ENCODE data around the gene IFNGR2.
"Not testable (repeated sequence)": the region's sequence is repeated elsewhere in the genome, so short reads cannot be mapped to it uniquely, and the experiment has no call there.

Gene IFNGR2

DNA sequence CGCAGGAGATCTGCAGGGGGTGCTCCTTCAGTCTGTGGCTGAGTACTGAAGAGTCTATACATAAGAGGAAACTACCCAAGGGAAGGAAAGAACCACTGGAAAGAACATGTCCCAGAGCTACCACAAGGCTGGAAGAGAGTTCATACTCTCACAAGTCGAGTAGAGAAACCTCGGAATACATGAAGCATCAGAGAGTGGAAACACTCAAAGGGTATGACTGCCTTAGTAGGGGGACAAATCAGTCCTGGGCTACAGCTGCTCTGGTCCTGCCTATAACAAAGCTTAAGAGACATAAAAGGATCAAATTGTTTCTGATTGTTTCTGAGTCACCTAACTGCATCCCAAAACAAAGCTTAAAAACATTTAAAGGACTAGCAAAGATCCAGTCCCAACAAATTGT lies 49.1 kb downstream of the IFNGR2 start:
- H3K4me3 ChIP-seq (ENCODE audit: low read depth, low read length), result no peak overlapping the region
- TF ChIP-seq, protein P1, sequence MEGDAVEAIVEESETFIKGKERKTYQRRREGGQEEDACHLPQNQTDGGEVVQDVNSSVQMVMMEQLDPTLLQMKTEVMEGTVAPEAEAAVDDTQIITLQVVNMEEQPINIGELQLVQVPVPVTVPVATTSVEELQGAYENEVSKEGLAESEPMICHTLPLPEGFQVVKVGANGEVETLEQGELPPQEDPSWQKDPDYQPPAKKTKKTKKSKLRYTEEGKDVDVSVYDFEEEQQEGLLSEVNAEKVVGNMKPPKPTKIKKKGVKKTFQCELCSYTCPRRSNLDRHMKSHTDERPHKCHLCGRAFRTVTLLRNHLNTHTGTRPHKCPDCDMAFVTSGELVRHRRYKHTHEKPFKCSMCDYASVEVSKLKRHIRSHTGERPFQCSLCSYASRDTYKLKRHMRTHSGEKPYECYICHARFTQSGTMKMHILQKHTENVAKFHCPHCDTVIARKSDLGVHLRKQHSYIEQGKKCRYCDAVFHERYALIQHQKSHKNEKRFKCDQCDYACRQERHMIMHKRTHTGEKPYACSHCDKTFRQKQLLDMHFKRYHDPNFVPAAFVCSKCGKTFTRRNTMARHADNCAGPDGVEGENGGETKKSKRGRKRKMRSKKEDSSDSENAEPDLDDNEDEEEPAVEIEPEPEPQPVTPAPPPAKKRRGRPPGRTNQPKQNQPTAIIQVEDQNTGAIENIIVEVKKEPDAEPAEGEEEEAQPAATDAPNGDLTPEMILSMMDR (IDR thresholded peaks at IDR 0.05; ENCODE audit: low read depth, low read length), result no peak
- no peak overlapping the region for H3K27ac ChIP-seq
- no peak for DNase-seq
- H3K9me3 ChIP-seq (ENCODE audit: severe bottlenecking), result no peaks in the 10 kb centered on the region
- no peaks in the 10 kb centered on the region for H3K27me3 ChIP-seq (ENCODE audit: insufficient read depth, low read depth, severe bottlenecking)
- H3K36me3 ChIP-seq, result peaks cover 4% of the 10 kb centered on the region

DNA sequence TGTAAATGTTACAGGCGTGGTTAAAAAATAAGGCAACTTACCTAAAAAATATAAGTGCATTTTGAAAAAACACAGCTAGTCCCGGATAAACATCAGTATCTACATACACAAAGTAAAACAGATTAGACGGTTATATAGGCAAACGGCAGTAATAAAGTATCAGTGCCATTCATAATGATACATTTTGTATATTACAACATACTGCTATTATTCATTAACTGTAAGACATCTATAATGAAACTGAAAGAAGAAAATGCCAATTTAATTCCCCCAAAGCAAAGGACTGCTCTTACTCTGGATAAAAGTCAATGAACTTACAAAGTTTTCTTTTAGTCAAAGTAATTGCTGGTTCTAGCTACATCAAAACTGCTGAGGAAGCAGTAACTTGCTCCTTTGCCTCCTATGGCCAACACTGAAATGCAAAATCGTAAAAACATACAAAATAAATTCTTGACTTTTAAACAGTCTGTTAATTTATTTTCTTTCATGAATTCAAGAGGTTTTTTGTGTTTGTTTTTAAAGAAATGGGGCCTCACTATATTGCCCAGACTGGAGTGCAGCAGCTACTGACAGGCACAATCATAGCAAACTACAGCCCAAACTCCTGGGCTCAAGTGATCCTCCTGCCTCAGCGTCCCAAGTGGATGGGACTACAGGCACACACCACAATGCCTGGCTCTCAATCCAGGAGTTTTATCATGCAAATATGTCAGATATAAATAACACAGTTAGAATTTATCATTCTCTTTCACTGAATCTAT lies 52.7 kb downstream of the IFNGR2 start:
- H3K36me3 ChIP-seq, result peaks cover 7% of the 10 kb centered on the region

DNA sequence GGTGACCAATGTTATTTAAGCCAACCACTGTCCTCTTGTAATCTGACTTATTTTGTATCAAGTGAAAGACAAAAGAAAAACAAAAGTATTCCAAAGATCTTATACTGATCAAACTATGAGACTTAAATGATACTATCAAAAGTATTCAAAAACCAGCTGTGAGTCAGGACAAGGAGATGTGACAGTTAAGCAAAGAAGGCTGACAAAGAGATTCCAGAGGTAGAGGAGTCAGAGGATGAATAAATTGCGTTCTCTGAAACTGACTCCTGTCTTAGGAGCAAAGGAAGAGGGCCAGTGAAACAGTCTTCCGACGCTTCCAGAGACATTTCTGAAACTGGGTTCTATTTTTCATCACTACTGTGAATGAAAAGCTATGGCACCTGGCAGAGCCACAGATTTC lies 55.6 kb downstream of the IFNGR2 start:
- TF ChIP-seq, protein P1 (IDR thresholded peaks at IDR 0.05; ENCODE audit: low read depth, low read length), result no peak

More for the DNA sequence above, 52.7 kb downstream of the IFNGR2 start:
- no peak overlapping the region for H3K27ac ChIP-seq
- TF ChIP-seq, protein P1 (IDR thresholded peaks at IDR 0.05; ENCODE audit: low read depth, low read length), result no peak
- DNase-seq, result no peak
- H3K9me3 ChIP-seq (ENCODE audit: severe bottlenecking), result no peaks in the 10 kb centered on the region
- no peak overlapping the region for H3K4me3 ChIP-seq (ENCODE audit: low read depth, low read length)
- H3K27me3 ChIP-seq (ENCODE audit: insufficient read depth, low read depth, severe bottlenecking), result no peaks in the 10 kb centered on the region

DNA sequence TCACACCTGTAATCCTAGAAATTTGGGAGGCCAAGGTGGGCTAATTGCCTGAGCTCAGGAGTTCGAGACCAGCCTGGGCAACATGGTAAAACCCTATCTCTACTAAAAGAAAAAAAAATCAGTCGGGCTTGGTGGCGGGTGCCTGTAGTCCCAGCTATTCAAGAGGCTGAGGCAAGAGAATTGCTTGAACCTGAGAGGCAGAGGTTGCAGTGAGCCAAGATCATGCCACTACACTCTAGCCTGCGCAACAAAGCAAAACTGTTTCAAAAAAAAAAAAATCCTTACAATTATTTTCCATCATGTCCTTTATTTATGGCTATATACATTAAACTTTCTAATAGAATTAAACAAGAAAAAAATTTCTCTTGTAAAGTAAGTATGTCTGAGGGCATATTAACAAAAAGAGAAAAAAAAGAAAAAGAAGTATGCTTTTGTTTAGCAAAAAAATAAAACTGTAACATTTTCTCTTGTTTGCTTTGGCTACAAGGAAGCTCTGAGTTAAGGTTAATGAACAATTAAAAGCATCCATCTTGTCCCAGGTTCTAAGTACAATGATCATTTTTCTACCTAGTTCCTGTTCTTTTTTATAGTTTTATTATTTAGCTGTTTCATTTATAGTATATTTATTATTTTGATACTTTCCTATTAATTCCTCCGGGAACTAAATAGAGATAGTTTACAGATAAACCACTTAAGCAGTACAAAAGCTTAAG lies 58.5 kb downstream of the IFNGR2 start:
- TF ChIP-seq, protein P1 (IDR thresholded peaks at IDR 0.05; ENCODE audit: low read depth, low read length), result no peak
- Histone ChIP-seq H3K27ac (no peak overlapping the region), H3K36me3 (peaks cover 14% of the 10 kb centered on the region), H3K4me3 (ENCODE audit: low read depth, low read length) (no peak overlapping the region), H3K9me3 (ENCODE audit: severe bottlenecking) (no peaks in the 10 kb centered on the region), H3K27me3 (ENCODE audit: insufficient read depth, low read depth, severe bottlenecking) (no peaks in the 10 kb centered on the region)
- DNase-seq, result no peak

More for the DNA sequence above, 55.6 kb downstream of the IFNGR2 start:
- no peak overlapping the region for H3K4me3 ChIP-seq (ENCODE audit: low read depth, low read length)
- no peaks in the 10 kb centered on the region for H3K9me3 ChIP-seq (ENCODE audit: severe bottlenecking)
- no peak overlapping the region for H3K27ac ChIP-seq
- no peaks in the 10 kb centered on the region for H3K27me3 ChIP-seq (ENCODE audit: insufficient read depth, low read depth, severe bottlenecking)
- no peak for DNase-seq
- peaks cover 9% of the 10 kb centered on the region for H3K36me3 ChIP-seq

DNA sequence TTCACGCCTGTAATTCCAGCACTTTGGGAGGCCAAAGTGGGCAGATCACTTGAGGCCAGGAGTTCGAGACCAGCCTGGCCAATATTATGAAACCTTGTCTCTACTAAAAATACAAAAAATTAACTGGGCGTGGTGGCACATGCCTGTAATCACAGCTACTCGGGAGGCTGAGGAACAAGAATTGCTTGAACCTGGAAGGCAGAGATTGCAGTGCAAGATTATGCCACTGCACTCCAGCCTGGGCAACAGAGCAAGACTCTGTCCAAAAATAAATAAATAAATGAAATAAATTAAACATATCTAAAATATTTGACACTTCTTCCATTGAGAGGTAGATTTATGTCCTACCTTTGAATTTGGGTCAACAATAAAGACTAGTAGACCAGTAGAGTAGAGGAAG lies 66.0 kb downstream of the IFNGR2 start:
- H3K27ac ChIP-seq; H3K36me3 ChIP-seq; H3K9me3 ChIP-seq (ENCODE audit: severe bottlenecking); H3K4me3 ChIP-seq (ENCODE audit: low read depth, low read length); H3K27me3 ChIP-seq (ENCODE audit: insufficient read depth, low read depth, severe bottlenecking); DNase-seq: not testable (repeated sequence)

DNA sequence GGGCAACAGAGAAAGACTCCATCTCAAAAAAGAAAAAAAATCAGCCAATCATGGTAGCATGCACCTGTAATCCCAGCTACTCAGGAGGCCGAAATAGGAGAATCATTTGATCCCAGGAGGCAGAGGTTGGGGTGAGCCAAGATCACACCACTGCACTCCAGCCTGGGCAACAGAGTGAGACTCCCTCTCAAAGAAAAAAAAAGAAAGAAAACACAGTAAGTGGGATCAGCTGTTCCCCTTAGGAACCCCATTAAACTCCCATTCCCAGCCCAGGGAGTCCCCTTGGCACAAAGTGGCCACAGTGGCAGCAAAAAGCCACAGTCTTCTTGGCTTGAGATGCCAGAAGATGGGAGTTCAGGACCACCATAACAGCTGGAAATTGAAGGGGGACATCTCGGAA lies 67.5 kb downstream of the IFNGR2 start:
- TF ChIP-seq, protein P1 (IDR thresholded peaks at IDR 0.05; ENCODE audit: low read depth, low read length), result no peak
- H3K27ac ChIP-seq, result peak overlapping the region; percentile 74
- no peak overlapping the region for H3K4me3 ChIP-seq (ENCODE audit: low read depth, low read length)
- no peaks in the 10 kb centered on the region for H3K27me3 ChIP-seq (ENCODE audit: insufficient read depth, low read depth, severe bottlenecking)
- H3K9me3 ChIP-seq (ENCODE audit: severe bottlenecking), result peaks cover 2% of the 10 kb centered on the region
- H3K36me3 ChIP-seq, result peaks cover 5% of the 10 kb centered on the region
- DNase-seq, result no peak

All from WERI-Rb-1 (cell line).